GM18498 (cell line): Measurements from ENCODE around the gene HOXC10.

Experiments
- ATAC-seq: cut with Tn5 transposase; IDR thresholded peaks from one replicate; pipeline ENCODE4 v1.9.1; 2021; ENCODE audit warnings: mild to moderate bottlenecking, moderate library complexity; ENCODE audit not compliant: unreplicated experiment

The HOXC10 gene

DNA sequence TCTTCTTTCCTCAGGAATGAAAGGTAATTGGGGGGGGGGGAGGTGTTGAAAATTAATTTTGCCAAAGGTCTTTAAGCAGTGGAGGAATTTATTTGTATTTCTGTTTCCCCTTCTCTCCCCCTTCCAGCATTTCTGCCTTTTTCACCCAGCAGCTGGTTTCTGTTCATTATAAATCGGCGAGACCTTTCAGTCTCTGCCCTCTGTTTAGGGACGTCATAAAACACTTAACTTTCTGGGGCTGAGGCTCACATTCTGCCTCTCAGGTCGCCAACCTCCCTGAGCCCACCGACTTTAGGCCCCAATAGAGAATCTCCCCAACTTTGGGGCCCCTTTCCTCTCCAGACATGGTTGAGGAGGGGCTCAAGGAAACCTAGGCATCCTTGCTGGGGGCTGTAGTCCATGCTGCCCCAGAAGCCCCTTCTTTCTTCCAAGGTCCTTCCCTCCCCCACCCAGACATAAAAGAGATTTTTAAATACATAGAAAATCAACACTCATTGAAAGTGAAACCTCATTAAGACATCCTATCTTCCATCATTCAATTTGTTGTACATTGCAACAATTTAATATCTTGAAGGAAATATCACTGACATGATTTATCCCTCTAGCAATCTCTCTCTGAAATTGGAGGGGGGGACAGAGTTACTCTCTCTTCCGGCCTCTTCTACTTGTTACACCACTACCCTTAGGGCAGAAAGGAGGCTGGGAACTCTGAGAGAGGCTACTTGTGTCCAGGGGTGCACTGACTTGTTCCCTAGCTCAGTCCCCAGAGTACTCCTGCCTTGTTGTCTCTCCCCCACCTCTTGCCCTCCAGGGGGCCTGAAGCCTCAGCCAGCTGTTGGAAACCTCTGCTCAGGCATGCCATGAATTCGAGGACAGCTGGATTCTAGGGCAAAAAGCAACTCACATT, 40.8 kb downstream of the HOXC10 start:
- ATAC-seq = no peak

- ATAC-seq = no peak
Measured at GRCh38 chr12:54026640-54027441, 41.9 kb downstream of the HOXC10 start.

DNA sequence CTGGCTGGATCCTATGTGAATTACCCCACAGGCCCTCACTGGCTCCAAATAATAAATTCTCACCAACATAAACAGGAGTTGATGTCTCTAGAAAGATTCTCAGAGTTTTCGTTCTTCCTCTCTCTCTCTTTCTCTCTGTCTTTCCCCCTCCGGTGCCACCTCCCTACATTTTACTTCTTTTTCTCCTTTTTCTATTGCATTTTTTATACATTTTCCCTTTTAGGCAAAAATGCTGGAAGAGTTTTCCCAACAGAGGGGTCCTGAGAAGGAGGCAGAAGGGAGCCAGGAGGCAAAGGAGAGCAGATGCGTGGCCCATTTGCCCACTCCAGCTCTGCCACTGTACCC, 42.5 kb downstream of the HOXC10 start:
- ATAC-seq = no peak

GRCh38 chr12:54028314-54029201, 43.6 kb downstream of the HOXC10 start, which contains the start of gene HOXC6:
Gene HOXC6 (plus strand): TSS chr12:54028440. CDS start chr12:54028522, 82 bp downstream.
- no peak for ATAC-seq

GRCh38 chr12:54029529-54030441, 44.8 kb downstream of the HOXC10 start:
- no peak for ATAC-seq

DNA sequence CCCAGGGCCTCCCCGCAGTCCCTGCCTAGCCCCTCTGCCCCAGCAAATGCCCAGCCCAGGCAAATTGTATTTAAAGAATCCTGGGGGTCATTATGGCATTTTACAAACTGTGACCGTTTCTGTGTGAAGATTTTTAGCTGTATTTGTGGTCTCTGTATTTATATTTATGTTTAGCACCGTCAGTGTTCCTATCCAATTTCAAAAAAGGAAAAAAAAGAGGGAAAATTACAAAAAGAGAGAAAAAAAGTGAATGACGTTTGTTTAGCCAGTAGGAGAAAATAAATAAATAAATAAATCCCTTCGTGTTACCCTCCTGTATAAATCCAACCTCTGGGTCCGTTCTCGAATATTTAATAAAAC, 45.5 kb downstream of the HOXC10 start:
- ATAC-seq = no peak

DNA sequence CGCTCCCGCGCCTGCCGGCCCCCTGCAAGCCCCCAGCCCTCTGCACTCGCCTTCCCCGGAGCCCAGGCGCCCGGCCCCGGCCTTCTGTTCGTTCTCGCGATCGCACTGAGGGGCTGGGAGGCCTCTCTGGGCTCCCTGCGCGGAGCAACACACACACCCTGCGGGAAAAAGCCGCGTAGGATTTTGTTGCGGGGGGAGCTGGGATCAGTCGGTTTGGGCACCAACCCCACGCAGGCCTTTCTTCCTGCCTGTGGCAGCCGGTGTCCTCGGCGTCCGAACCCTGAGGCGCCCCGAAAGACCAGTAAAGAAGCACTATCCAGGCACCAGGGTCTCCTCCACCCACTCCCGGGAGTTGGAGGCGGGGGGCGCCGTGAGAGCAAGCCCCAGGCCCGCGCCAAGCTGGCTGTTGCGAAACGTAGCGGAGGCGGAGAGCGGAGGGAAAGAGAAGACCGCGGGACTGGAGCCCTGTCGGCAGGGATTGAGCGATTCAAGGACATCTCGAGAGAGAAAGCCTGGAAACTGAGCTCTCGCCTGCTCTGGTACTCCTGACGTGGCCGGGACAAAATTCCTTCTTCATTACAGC, 46.0 kb downstream of the HOXC10 start:
- no peak for ATAC-seq

- ATAC-seq = no peak
Measured at GRCh38 chr12:54031480-54031879, 46.5 kb downstream of the HOXC10 start.

GRCh38 chr12:54032086-54032619, 47.2 kb downstream of the HOXC10 start:
- ATAC-seq = no peak

DNA sequence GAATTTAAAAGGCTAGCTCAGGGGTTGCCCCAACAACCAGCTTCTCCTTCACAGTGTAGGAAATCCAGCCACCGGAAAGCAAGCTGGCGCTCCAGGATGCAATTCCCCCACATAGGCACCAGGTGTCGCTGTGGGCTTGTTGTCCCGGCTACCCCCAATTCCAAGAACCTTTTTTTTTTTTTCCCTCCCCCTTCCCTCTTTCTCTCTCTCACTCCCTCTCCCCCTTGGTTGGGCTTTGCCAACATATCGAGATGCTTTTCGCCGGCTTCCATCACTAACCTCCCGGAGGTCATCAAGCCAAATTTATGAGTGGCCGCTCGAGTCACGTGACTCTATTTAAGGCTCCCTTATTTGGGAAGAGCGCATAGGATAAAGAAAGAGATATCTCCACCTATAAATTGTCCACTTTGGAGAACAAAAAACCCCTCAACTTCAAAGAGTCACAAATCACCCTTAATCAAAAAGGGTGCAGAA, 47.7 kb downstream of the HOXC10 start, which contains the start of gene HOXC5:
Gene HOXC5, plus strand, starts transcription at position 424 of the 474 bp plus-strand sequence. CDS start 73 bp downstream, outside the sequence.
- no peak for ATAC-seq

- no peak for ATAC-seq
Measured at GRCh38 chr12:54033106-54033979, 48.4 kb downstream of the HOXC10 start.

GRCh38 chr12:54033980-54034784, 49.2 kb downstream of the HOXC10 start:
- no peak for ATAC-seq

GRCh38 chr12:54034785-54035310, 49.9 kb downstream of the HOXC10 start:
- no peak for ATAC-seq

DNA sequence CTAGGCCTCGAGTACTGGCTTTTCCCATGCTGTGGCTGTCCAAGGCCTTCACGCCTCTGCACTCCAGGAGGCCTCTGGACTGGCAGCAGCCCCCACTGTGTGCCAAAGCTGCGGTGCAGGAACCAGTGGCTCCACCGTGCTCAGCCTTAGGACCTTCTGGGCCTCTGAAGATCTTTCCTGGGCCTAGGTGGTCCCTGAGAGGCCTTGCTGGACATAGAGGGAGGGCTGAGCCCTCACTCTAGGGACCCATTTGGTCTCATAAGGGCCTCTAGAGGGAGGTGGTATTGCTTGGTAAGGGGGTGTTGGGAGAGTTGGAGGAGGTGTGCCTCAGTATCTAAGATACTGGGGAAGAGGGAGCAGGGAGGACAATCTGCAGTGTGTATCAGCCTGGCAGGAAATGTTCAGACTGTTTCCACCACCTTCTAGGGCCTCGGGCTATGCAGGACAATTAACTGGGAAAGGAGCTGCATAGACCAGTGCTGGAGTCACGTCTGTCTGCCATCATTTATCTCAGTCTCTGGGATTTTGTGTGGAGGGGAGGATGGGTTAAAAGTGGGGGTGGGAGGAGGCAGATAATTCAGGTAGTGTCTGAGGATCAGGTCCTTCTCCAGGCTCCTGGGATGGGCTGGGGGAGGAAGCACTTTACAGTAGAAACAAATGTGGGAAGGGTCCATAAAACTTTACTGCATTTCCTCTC, 50.8 kb downstream of the HOXC10 start:
- no peak for ATAC-seq

DNA sequence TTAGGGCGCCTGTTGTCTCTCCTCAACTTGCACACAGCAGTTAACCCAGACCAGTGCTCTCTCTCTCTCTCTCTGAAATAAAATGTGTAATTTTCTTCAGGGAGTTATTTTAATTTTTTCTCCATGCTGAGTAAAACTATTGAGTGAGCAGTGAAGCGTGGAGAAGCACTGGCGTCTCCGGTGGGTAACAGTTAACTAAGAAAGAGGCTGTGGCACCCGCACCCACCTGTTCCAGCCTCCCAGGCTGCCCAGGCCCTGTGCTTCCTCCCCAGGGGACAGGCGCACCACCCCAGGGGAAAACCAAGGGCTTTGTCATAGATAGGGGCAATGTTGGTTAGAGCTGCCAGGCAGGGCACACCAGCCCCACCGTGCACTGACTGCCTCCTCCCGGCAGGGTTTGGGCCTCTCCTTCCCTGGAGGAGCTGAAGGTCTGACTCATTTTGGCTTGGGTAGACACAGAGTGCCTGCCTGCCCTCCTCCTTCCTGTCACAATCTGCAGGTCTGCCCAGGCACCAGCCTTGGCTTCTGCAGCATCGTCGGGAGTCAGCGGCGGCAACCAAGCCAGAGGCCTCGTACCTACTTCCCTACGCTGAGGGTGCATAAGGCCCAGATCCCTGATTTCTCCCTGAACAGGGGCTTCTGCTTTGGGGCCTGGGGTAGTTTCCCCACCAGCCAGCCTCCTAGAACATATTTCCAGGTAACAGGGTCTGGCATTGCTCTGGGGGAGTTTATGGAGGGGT, 51.8 kb downstream of the HOXC10 start:
- ATAC-seq = no peak
